ENCODE measurements around the gene TRERF1. TPM values are rescaled to one million over a fixed set of nuclear protein-coding genes. Genes with fewer than 3 reads are reported as not detected.

The TRERF1 gene
- total RNA-seq, 1 experiment from 2014 or later = 0.39 TPM

- CTCF ChIA-PET = interaction anchor here (0.6 kb wide), 1 partner anchor 55 kb away, joined by 5 read pairs; no protein-coding TSS in a partner anchor
- H3K4me1 Mint-ChIP-seq (ENCODE audit: low read depth, unreplicated experiment) = peaks cover 7% of the 10 kb centered on the region
- TF ChIP-seq CTCF (IDR thresholded peaks at IDR 0.05; ENCODE audit: insufficient read depth in 1 of 2, low read depth in 1 of 2, low read length in 1 of 2, severe bottlenecking in 1 of 2, unreplicated experiment in 1 of 2) = no peak
- Histone ChIP-seq H3K9me3 (no peaks in the 10 kb centered on the region), H3K4me1 (no peaks in the 10 kb centered on the region), H3K36me3 (ENCODE audit: control insufficient read depth, insufficient read depth, low read length) (no peaks in the 10 kb centered on the region), H3K27me3 (replicated peaks; ENCODE audit: control insufficient read depth, insufficient read depth, low read length) (no peaks in the 10 kb centered on the region), H3K4me3 (ENCODE audit: low read depth, low read length) (no peak overlapping the region)
- POLR2A ChIA-PET = no interaction called here
- BruUV-seq (replicated peaks) = no TSS peak
- no peaks in the 10 kb centered on the region for H3K27me3 Mint-ChIP-seq (ENCODE audit: insufficient read depth, unreplicated experiment)
- H3K36me3 Mint-ChIP-seq (ENCODE audit: insufficient read depth, unreplicated experiment) = no peaks in the 10 kb centered on the region
- no peak overlapping the region for H3K27ac Mint-ChIP-seq (ENCODE audit: unreplicated experiment)
- intact Hi-C loops (cut with micrococcal nuclease; ENCODE audit: unreplicated experiment) = no loop called here
- no peak overlapping the region for H3K4me3 Mint-ChIP-seq (ENCODE audit: unreplicated experiment)
- no peak for DNase-seq
- no peaks in the 10 kb centered on the region for H3K9me3 Mint-ChIP-seq (ENCODE audit: unreplicated experiment)
Measured at GRCh38 chr6:42182101-42182500, 269.6 kb downstream of the TRERF1 start.

GRCh38 chr6:42179945-42180313, 271.8 kb downstream of the TRERF1 start:
- no peaks in the 10 kb centered on the region for H3K36me3 ChIP-seq (ENCODE audit: control insufficient read depth, insufficient read depth, low read length)
- no peak overlapping the region for H3K4me3 ChIP-seq (ENCODE audit: low read depth, low read length)
- BruUV-seq (replicated peaks) = no TSS peak
- no peaks in the 10 kb centered on the region for H3K4me1 ChIP-seq
- intact Hi-C loops (cut with micrococcal nuclease; ENCODE audit: unreplicated experiment) = no loop called here
- no peaks in the 10 kb centered on the region for H3K27me3 Mint-ChIP-seq (ENCODE audit: insufficient read depth, unreplicated experiment)
- H3K27ac Mint-ChIP-seq (ENCODE audit: unreplicated experiment) = no peak overlapping the region
- no peaks in the 10 kb centered on the region for H3K36me3 Mint-ChIP-seq (ENCODE audit: insufficient read depth, unreplicated experiment)
- H3K9me3 ChIP-seq = no peaks in the 10 kb centered on the region
- no peak for DNase-seq
- H3K27me3 ChIP-seq (replicated peaks; ENCODE audit: control insufficient read depth, insufficient read depth, low read length) = no peaks in the 10 kb centered on the region
- ChIA-PET POLR2A (no interaction called here), CTCF (interaction anchor here (1.1 kb wide), 2 partner anchors 12 to 35 kb away, joined by 3 to 4 read pairs; no protein-coding TSS in a partner anchor)
- H3K4me3 Mint-ChIP-seq (ENCODE audit: unreplicated experiment) = no peak overlapping the region
- TF ChIP-seq CTCF (IDR thresholded peaks at IDR 0.05; ENCODE audit: insufficient read depth in 1 of 2, low read depth in 1 of 2, low read length in 1 of 2, severe bottlenecking in 1 of 2, unreplicated experiment in 1 of 2) = no peak
- no peaks in the 10 kb centered on the region for H3K9me3 Mint-ChIP-seq (ENCODE audit: unreplicated experiment)
- H3K4me1 Mint-ChIP-seq (ENCODE audit: low read depth, unreplicated experiment) = peaks cover 7% of the 10 kb centered on the region

GRCh38 chr6:42179261-42179944, 272.3 kb downstream of the TRERF1 start:
- no peaks in the 10 kb centered on the region for H3K36me3 ChIP-seq (ENCODE audit: control insufficient read depth, insufficient read depth, low read length)
- H3K27me3 ChIP-seq (replicated peaks; ENCODE audit: control insufficient read depth, insufficient read depth, low read length) = no peaks in the 10 kb centered on the region
- DNase-seq = no peak
- ChIA-PET POLR2A (no interaction called here), CTCF (interaction anchor here (1.1 to 1.3 kb wide), 3 partner anchors 11 to 37 kb away, joined by 3 to 4 read pairs (median 3); partner anchors contain the start of gene C6orf132)
- no peaks in the 10 kb centered on the region for H3K4me1 ChIP-seq
- no peak for TF ChIP-seq CTCF (IDR thresholded peaks at IDR 0.05; ENCODE audit: insufficient read depth in 1 of 2, low read depth in 1 of 2, low read length in 1 of 2, severe bottlenecking in 1 of 2, unreplicated experiment in 1 of 2)
- Mint-ChIP-seq H3K36me3 (ENCODE audit: insufficient read depth, unreplicated experiment) (no peaks in the 10 kb centered on the region), H3K4me1 (ENCODE audit: low read depth, unreplicated experiment) (peaks cover 7% of the 10 kb centered on the region), H3K4me3 (ENCODE audit: unreplicated experiment) (no peak overlapping the region), H3K9me3 (ENCODE audit: unreplicated experiment) (no peaks in the 10 kb centered on the region), H3K27ac (ENCODE audit: unreplicated experiment) (no peak overlapping the region), H3K27me3 (ENCODE audit: insufficient read depth, unreplicated experiment) (no peaks in the 10 kb centered on the region)
- intact Hi-C loops (cut with micrococcal nuclease; ENCODE audit: unreplicated experiment) = no loop called here
- no TSS peak for BruUV-seq (replicated peaks)
- no peaks in the 10 kb centered on the region for H3K9me3 ChIP-seq
- H3K4me3 ChIP-seq (ENCODE audit: low read depth, low read length) = no peak overlapping the region

Data from Caco-2 (cell line).